ENCODE data around the gene GSTM3.
"Not testable (repeated sequence)": the region's sequence is repeated elsewhere in the genome, so short reads cannot be mapped to it uniquely, and the experiment has no call there.

GSTM3 gene

GRCh38 chr1:109726007-109726406, 14.8 kb downstream of the GSTM3 start:
- no peak for DNase-seq

GRCh38 chr1:109725510-109725909, 15.3 kb downstream of the GSTM3 start:
- no peak for DNase-seq

- no peak for DNase-seq
Measured at GRCh38 chr1:109724933-109725332, 15.9 kb downstream of the GSTM3 start.

- DNase-seq = no peak
Measured at GRCh38 chr1:109722908-109723691, 17.7 kb downstream of the GSTM3 start.

- DNase-seq = no peak
Measured at GRCh38 chr1:109721971-109722370, 18.9 kb downstream of the GSTM3 start.

- no peak for DNase-seq
Measured at GRCh38 chr1:109721042-109721441, 19.8 kb downstream of the GSTM3 start.

- no peak for DNase-seq
Measured at GRCh38 chr1:109719337-109719837, 21.5 kb downstream of the GSTM3 start.

- no peak for DNase-seq
Measured at GRCh38 chr1:109718495-109718894, 22.3 kb downstream of the GSTM3 start.

- DNase-seq = no peak
Measured at GRCh38 chr1:109717729-109718128, 23.1 kb downstream of the GSTM3 start.

GRCh38 chr1:109716570-109717090, 24.2 kb downstream of the GSTM3 start:
- no peak for DNase-seq

GRCh38 chr1:109716121-109716520, 24.7 kb downstream of the GSTM3 start:
- no peak for DNase-seq

- no peak for DNase-seq
Measured at GRCh38 chr1:109714661-109715372, 26.0 kb downstream of the GSTM3 start.

GRCh38 chr1:109713636-109714035, 27.2 kb downstream of the GSTM3 start:
- no peak for DNase-seq

- DNase-seq = no peak
Measured at GRCh38 chr1:109712321-109712864, 28.4 kb downstream of the GSTM3 start.

- DNase-seq = not testable (repeated sequence)
Measured at GRCh38 chr1:109711593-109712320, 29.1 kb downstream of the GSTM3 start, which contains the start of gene GSTM5. TSS of gene GSTM5 (plus strand) at chr1:109712251. CDS start at chr1:109712313, 62 bp downstream.

- not testable (repeated sequence) for DNase-seq
Measured at GRCh38 chr1:109709822-109710221, 31.0 kb downstream of the GSTM3 start.

GRCh38 chr1:109708949-109709348, 31.9 kb downstream of the GSTM3 start:
- DNase-seq = not testable (repeated sequence)

GRCh38 chr1:109705411-109705810, 35.4 kb downstream of the GSTM3 start:
- no peak for DNase-seq

- no peak for DNase-seq
Measured at GRCh38 chr1:109704173-109704572, 36.7 kb downstream of the GSTM3 start.

GRCh38 chr1:109702940-109703339, 37.9 kb downstream of the GSTM3 start:
- DNase-seq = not testable (repeated sequence)

- not testable (repeated sequence) for DNase-seq
Measured at GRCh38 chr1:109697861-109698260, 43.0 kb downstream of the GSTM3 start.

GRCh38 chr1:109697066-109697465, 43.8 kb downstream of the GSTM3 start:
- DNase-seq = no peak

- not testable (repeated sequence) for DNase-seq
Measured at GRCh38 chr1:109695138-109695537, 45.7 kb downstream of the GSTM3 start.

All from GF-D8 (cell line).